Measurements from ENCODE around the gene SNAPC2.

DNA sequence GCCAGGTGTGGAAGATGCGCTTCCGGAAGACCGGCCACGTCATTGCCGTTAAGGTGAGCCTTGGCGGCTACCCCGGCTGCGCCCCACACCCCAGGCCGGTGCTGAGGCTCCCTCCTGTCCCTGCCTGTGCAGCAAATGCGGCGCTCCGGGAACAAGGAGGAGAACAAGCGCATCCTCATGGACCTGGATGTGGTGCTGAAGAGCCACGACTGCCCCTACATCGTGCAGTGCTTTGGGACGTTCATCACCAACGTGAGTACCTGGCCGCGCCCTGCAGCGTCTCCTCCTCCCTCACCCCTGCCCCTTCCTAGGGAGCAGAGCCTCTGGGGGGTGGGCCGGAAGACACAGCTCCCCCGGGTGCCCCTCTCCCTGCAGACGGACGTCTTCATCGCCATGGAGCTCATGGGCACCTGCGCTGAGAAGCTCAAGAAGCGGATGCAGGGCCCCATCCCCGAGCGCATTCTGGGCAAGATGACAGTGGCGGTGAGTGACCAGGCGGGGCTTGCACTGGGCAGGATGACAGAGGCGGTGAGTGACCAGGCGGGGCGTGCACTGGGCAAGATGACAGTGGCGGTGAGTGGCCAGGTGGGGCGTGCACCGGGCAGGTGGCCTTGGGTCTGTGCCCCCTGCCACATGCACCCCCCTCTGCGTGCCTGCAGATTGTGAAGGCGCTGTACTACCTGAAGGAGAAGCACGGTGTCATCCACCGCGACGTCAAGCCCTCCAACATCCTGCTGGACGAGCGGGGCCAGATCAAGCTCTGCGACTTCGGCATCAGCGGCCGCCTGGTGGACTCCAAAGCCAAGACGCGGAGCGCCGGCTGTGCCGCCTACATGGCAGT, 9.6 kb upstream of the SNAPC2 start:
- TF ChIP-seq EZH2 (optimal IDR thresholded peaks at IDR 0.05; ENCODE audit: low read depth, low read length) (no peak), EZH2phosphoT487 (IDR thresholded peaks at IDR 0.05; ENCODE audit: low read length) (no peak)
- TF ChIP-seq, protein P1, sequence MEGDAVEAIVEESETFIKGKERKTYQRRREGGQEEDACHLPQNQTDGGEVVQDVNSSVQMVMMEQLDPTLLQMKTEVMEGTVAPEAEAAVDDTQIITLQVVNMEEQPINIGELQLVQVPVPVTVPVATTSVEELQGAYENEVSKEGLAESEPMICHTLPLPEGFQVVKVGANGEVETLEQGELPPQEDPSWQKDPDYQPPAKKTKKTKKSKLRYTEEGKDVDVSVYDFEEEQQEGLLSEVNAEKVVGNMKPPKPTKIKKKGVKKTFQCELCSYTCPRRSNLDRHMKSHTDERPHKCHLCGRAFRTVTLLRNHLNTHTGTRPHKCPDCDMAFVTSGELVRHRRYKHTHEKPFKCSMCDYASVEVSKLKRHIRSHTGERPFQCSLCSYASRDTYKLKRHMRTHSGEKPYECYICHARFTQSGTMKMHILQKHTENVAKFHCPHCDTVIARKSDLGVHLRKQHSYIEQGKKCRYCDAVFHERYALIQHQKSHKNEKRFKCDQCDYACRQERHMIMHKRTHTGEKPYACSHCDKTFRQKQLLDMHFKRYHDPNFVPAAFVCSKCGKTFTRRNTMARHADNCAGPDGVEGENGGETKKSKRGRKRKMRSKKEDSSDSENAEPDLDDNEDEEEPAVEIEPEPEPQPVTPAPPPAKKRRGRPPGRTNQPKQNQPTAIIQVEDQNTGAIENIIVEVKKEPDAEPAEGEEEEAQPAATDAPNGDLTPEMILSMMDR (IDR thresholded peaks at IDR 0.05; ENCODE audit: low read length) = no peak
